A549 treated with Hydrocortisone at 1 μM for 4 hours (cell line): ENCODE data around the gene OR11H6. TPM values are rescaled to one million over a fixed set of nuclear protein-coding genes. Genes with fewer than 3 reads are reported as not detected.

Source experiments
- total RNA-seq: library from RNA; stranded (reverse); fragments of 200-300 nt; extraction: Qiagen RNA extraction; gene quantifications from 5 replicates; pipeline ENCODE4 v1.2.3, GENCODE V29; 2022

OR11H6 gene
- total RNA-seq: not detected in 5 replicates

GRCh38 chr14:20223410-20223809, at the start of gene OR11H6:
TSS of gene OR11H6 (plus strand) at chr14:20223710. CDS start at chr14:20223710, 0 bp downstream.

GRCh38 chr14:20190596-20190995, 32.9 kb upstream of the OR11H6 start, which contains the start of gene OR11G2:
TSS of gene OR11G2 (plus strand) at chr14:20190896. CDS start at chr14:20197438, 6,542 bp downstream.

GRCh38 chr14:20228681-20229080, 5.2 kb downstream of the OR11H6 start, which contains the start of gene OR11H7:
TSS of gene OR11H7 (plus strand) at chr14:20228981.

Other genes starting within 250 kb of the OR11H6 start
- gene OR4K15, start 248.1 kb upstream of the OR11H6 start, total RNA-seq: not detected in 5 replicates
- not detected in 5 replicates for gene OR4Q2, start 221.5 kb upstream of the OR11H6 start, total RNA-seq
- gene OR4K14, start 204.4 kb upstream of the OR11H6 start, total RNA-seq: not detected in 5 replicates
- not detected in 5 replicates for gene OR4K13, start 187.7 kb upstream of the OR11H6 start, total RNA-seq
- not detected in 5 replicates for gene OR4L1, start 163.7 kb upstream of the OR11H6 start, total RNA-seq
- gene OR4K17, start 113.0 kb upstream of the OR11H6 start, total RNA-seq: not detected in 5 replicates
- not detected in 5 replicates for gene OR4N5, start 84.9 kb upstream of the OR11H6 start, total RNA-seq
- gene OR11G2, start 32.8 kb upstream of the OR11H6 start, total RNA-seq: not detected in 5 replicates
- gene OR11H7, start 5.3 kb downstream of the OR11H6 start, total RNA-seq: not detected in 5 replicates
- not detected in 5 replicates for gene OR11H4, start 15.6 kb downstream of the OR11H6 start, total RNA-seq
- 17.3 to 27.1 TPM (median 18.5 TPM) in 5 replicates for gene TTC5, start 82.2 kb downstream of the OR11H6 start, total RNA-seq
- 37.7 to 46.5 TPM (median 39.4 TPM) in 5 replicates for gene CCNB1IP1, start 109.6 kb downstream of the OR11H6 start, total RNA-seq
- gene PARP2, start 119.9 kb downstream of the OR11H6 start, total RNA-seq: 17.3 to 24.3 TPM (median 18.7 TPM) in 5 replicates
- 8.2 to 10.7 TPM (median 9.4 TPM) in 5 replicates for gene TEP1, start 189.8 kb downstream of the OR11H6 start, total RNA-seq
- gene KLHL33, start 212.5 kb downstream of the OR11H6 start, total RNA-seq: 0.01 TPM in 1 of 5 replicates, not detected in the others
- 24.7 to 28.8 TPM (median 25.7 TPM) in 5 replicates for gene OSGEP, start 231.1 kb downstream of the OR11H6 start, total RNA-seq
- gene APEX1, start 231.5 kb downstream of the OR11H6 start, total RNA-seq: 249 to 284 TPM (median 257 TPM) in 5 replicates
- 29.0 to 42.3 TPM (median 32.5 TPM) in 5 replicates for gene PIP4P1, start 237.7 kb downstream of the OR11H6 start, total RNA-seq
- gene PNP, start 245.7 kb downstream of the OR11H6 start, total RNA-seq: 141 to 164 TPM (median 143 TPM) in 5 replicates